ENCODE data around the gene GAD2.

GAD2 gene

DNA sequence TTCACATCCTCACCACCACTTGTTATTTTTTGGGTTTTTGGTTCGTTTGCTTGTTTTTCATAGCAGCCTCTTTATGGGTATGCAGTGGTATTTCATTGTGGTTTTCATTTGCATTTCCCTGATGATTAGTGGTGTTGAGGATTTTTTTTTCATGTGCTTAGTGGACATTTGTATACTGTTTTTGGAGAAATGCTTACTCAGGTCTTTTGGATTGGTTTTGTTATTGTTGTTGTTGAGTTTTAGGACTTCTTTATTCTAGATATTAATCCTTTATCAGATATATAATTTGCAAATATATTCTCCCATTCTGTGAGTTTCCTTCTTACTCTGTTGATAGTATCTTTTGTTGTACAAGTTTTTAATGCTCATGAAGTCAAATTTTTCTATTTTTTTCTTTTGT lies 42.8 kb downstream of the GAD2 start:
- Histone ChIP-seq H2BK5ac (ENCODE audit: low read length) (no peak overlapping the region), H4K91ac (ENCODE audit: low read depth, low read length, poor library complexity) (no peak overlapping the region), H3K79me1 (ENCODE audit: low read depth, low read length) (no peaks in the 10 kb centered on the region), H3K14ac (ENCODE audit: low read length) (no peak overlapping the region), H4K8ac (ENCODE audit: low read depth, low read length) (no peak overlapping the region), H3K9me3 (replicated peaks in 1 of 2; ENCODE audit: control insufficient read depth in 2 of 2, insufficient read depth in 1 of 2, low read depth in 1 of 2, low read length in 2 of 2) (no peaks in the 10 kb centered on the region), H3K23ac (ENCODE audit: low read depth, low read length, poor library complexity) (no peak overlapping the region), H3K4me1 (ENCODE audit: control insufficient read depth in 2 of 2, insufficient read depth in 1 of 2, low read depth in 1 of 2, low read length in 2 of 2) (no peaks in the 10 kb centered on the region), H3K4ac (ENCODE audit: low read length) (no peak overlapping the region), H3K27me3 (ENCODE audit: control insufficient read depth in 3 of 3, insufficient read depth in 3 of 3, low read depth in 1 of 3, low read length in 3 of 3) (no peaks in the 10 kb centered on the region), H2AFZ (ENCODE audit: low read length) (no peak overlapping the region), H2BK12ac (ENCODE audit: low read length) (no peak overlapping the region), H3K9ac (ENCODE audit: low read depth, low read length, poor library complexity) (no peak overlapping the region), H2AK5ac (ENCODE audit: low read depth, low read length) (no peak overlapping the region), H2BK15ac (ENCODE audit: low read length) (no peak overlapping the region), H3K4me2 (ENCODE audit: insufficient read depth, low read length, poor library complexity, severe bottlenecking) (no peak overlapping the region), H2BK120ac (ENCODE audit: low read depth, low read length) (no peak overlapping the region), H3K36me3 (replicated peaks in 1 of 2; ENCODE audit: control insufficient read depth in 2 of 2, insufficient read depth in 2 of 2, low read length in 2 of 2) (no peaks in the 10 kb centered on the region), H3K27ac (replicated peaks; ENCODE audit: low read length) (no peak overlapping the region), H3K4me3 (ENCODE audit: low read length in 2 of 2) (no peak overlapping the region), H3K18ac (ENCODE audit: low read length) (no peak overlapping the region)
- no peak for DNase-seq (ENCODE audit: low spot score)
- WGBS, 2 donors (ENCODE audit: extremely low coverage in 2 of 2, insufficient read length in 2 of 2, insufficient replicate concordance in 1 of 2) = no CpG with 5 or more reads among the region's 1 CpG

DNA sequence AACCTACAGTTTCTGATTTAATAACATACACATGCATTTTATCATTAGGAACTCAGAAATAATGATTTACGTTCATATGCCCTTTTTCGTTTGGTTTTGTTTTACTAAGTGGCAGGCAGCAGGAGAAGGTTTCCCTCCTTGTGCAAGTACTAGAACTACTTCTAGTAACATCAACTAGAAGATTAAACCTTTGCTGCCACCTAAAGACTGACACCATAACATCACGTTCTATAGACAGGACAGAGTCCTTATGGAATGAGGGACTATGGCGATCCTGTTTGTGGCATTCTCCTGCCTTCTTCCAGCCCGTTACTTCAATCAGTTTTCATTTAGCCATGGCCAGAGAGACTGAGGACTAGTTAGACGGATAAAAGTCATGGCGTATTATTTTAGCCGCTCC lies 53.2 kb downstream of the GAD2 start:
- no peak overlapping the region for H3K18ac ChIP-seq (ENCODE audit: low read length)
- no peak overlapping the region for H2AFZ ChIP-seq (ENCODE audit: low read length)
- H3K79me1 ChIP-seq (ENCODE audit: low read depth, low read length) = no peaks in the 10 kb centered on the region
- H3K4me3 ChIP-seq (ENCODE audit: low read length in 2 of 2) = no peak overlapping the region
- H3K4me2 ChIP-seq (ENCODE audit: insufficient read depth, low read length, poor library complexity, severe bottlenecking) = no peak overlapping the region
- H3K14ac ChIP-seq (ENCODE audit: low read length) = no peak overlapping the region
- no peaks in the 10 kb centered on the region for H3K4me1 ChIP-seq (ENCODE audit: control insufficient read depth in 2 of 2, insufficient read depth in 1 of 2, low read depth in 1 of 2, low read length in 2 of 2)
- no peak overlapping the region for H4K91ac ChIP-seq (ENCODE audit: low read depth, low read length, poor library complexity)
- no peak overlapping the region for H2BK5ac ChIP-seq (ENCODE audit: low read length)
- no peaks in the 10 kb centered on the region for H3K27me3 ChIP-seq (ENCODE audit: control insufficient read depth in 3 of 3, insufficient read depth in 3 of 3, low read depth in 1 of 3, low read length in 3 of 3)
- no peaks in the 10 kb centered on the region for H3K36me3 ChIP-seq (replicated peaks in 1 of 2; ENCODE audit: control insufficient read depth in 2 of 2, insufficient read depth in 2 of 2, low read length in 2 of 2)
- H2BK120ac ChIP-seq (ENCODE audit: low read depth, low read length) = no peak overlapping the region
- H3K9ac ChIP-seq (ENCODE audit: low read depth, low read length, poor library complexity) = no peak overlapping the region
- H3K4ac ChIP-seq (ENCODE audit: low read length) = no peak overlapping the region
- H3K9me3 ChIP-seq (replicated peaks in 1 of 2; ENCODE audit: control insufficient read depth in 2 of 2, insufficient read depth in 1 of 2, low read depth in 1 of 2, low read length in 2 of 2) = no peaks in the 10 kb centered on the region
- H2BK15ac ChIP-seq (ENCODE audit: low read length) = no peak overlapping the region
- WGBS, 2 donors (ENCODE audit: extremely low coverage in 2 of 2, insufficient read length in 2 of 2, insufficient replicate concordance in 1 of 2) = no CpG with 5 or more reads among the region's 8 CpGs
- H3K27ac ChIP-seq (replicated peaks; ENCODE audit: low read length) = no peak overlapping the region
- no peak overlapping the region for H4K8ac ChIP-seq (ENCODE audit: low read depth, low read length)
- H2AK5ac ChIP-seq (ENCODE audit: low read depth, low read length) = no peak overlapping the region
- no peak overlapping the region for H2BK12ac ChIP-seq (ENCODE audit: low read length)
- peak; percentile 30 for DNase-seq (ENCODE audit: low spot score)
- no peak overlapping the region for H3K23ac ChIP-seq (ENCODE audit: low read depth, low read length, poor library complexity)

DNA sequence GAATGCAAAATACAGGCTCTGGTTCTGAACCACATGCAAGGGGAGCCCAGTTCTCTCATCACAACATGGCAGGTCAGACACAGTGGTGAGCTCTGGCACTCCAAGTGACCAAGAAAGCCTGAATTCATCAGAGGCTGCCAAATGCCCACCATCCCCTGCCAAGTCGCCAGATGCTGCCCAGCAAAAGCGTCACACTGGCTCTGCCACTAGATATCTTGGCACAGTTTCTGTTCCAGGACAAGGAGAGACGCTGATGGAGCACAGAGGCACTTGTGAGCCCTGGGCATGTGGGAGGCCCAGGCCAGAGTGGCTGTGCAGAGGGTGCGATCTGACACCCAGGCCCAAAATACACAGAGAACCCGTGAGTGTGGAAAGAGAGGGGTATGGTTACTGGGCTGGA lies 57.8 kb downstream of the GAD2 start:
- Histone ChIP-seq H2BK15ac (ENCODE audit: low read length) (no peak overlapping the region), H3K79me1 (ENCODE audit: low read depth, low read length) (no peaks in the 10 kb centered on the region), H2BK12ac (ENCODE audit: low read length) (no peak overlapping the region), H4K91ac (ENCODE audit: low read depth, low read length, poor library complexity) (no peak overlapping the region), H3K4ac (ENCODE audit: low read length) (no peak overlapping the region), H3K36me3 (replicated peaks in 1 of 2; ENCODE audit: control insufficient read depth in 2 of 2, insufficient read depth in 2 of 2, low read length in 2 of 2) (no peaks in the 10 kb centered on the region), H3K4me1 (ENCODE audit: control insufficient read depth in 2 of 2, insufficient read depth in 1 of 2, low read depth in 1 of 2, low read length in 2 of 2) (peaks cover 0 to 4% of the 10 kb centered on the region in 2 donors), H3K23ac (ENCODE audit: low read depth, low read length, poor library complexity) (no peak overlapping the region), H2AFZ (ENCODE audit: low read length) (no peak overlapping the region), H3K9me3 (replicated peaks in 1 of 2; ENCODE audit: control insufficient read depth in 2 of 2, insufficient read depth in 1 of 2, low read depth in 1 of 2, low read length in 2 of 2) (no peaks in the 10 kb centered on the region), H3K14ac (ENCODE audit: low read length) (no peak overlapping the region), H3K9ac (ENCODE audit: low read depth, low read length, poor library complexity) (no peak overlapping the region), H3K4me3 (ENCODE audit: low read length in 2 of 2) (no peak overlapping the region), H4K8ac (ENCODE audit: low read depth, low read length) (no peak overlapping the region), H2BK120ac (ENCODE audit: low read depth, low read length) (no peak overlapping the region), H3K27ac (replicated peaks; ENCODE audit: low read length) (no peak overlapping the region), H2AK5ac (ENCODE audit: low read depth, low read length) (no peak overlapping the region), H3K4me2 (ENCODE audit: insufficient read depth, low read length, poor library complexity, severe bottlenecking) (no peak overlapping the region), H3K18ac (ENCODE audit: low read length) (peak overlapping the region; percentile 51), H2BK5ac (ENCODE audit: low read length) (no peak overlapping the region), H3K27me3 (ENCODE audit: control insufficient read depth in 3 of 3, insufficient read depth in 3 of 3, low read depth in 1 of 3, low read length in 3 of 3) (no peaks in the 10 kb centered on the region)
- DNase-seq (ENCODE audit: low spot score) = no peak
- WGBS, 2 donors (ENCODE audit: extremely low coverage in 2 of 2, insufficient read length in 2 of 2, insufficient replicate concordance in 1 of 2) = no CpG with 5 or more reads among the region's 5 CpGs

DNA sequence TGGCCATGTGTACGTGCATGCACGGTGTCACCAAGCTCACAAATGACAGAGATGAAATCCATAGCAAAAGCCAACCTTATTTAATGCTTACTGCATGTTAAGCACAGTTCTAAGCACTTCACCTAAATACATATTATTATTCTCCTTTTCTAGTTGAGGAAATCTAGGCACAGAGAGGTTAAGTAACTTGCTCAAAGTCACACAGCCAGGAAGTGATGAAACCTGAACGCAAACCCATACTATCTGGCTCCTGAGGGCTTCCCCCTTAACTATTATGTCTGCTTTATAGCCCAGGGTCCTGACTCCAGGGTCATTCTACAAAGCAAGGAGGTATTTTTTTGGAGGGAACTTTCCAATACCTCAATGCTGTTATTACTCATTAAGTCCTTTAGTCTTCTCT lies 61.7 kb downstream of the GAD2 start:
- Histone ChIP-seq H3K9me3 (replicated peaks in 1 of 2; ENCODE audit: control insufficient read depth in 2 of 2, insufficient read depth in 1 of 2, low read depth in 1 of 2, low read length in 2 of 2) (no peaks in the 10 kb centered on the region), H4K91ac (ENCODE audit: low read depth, low read length, poor library complexity) (no peak overlapping the region), H3K79me1 (ENCODE audit: low read depth, low read length) (no peaks in the 10 kb centered on the region), H3K36me3 (replicated peaks in 1 of 2; ENCODE audit: control insufficient read depth in 2 of 2, insufficient read depth in 2 of 2, low read length in 2 of 2) (no peaks in the 10 kb centered on the region), H3K27ac (replicated peaks; ENCODE audit: low read length) (no peak overlapping the region), H2BK15ac (ENCODE audit: low read length) (peak overlapping the region; percentile 41), H2BK12ac (ENCODE audit: low read length) (no peak overlapping the region), H4K8ac (ENCODE audit: low read depth, low read length) (no peak overlapping the region), H2BK120ac (ENCODE audit: low read depth, low read length) (no peak overlapping the region), H3K9ac (ENCODE audit: low read depth, low read length, poor library complexity) (no peak overlapping the region), H3K18ac (ENCODE audit: low read length) (no peak overlapping the region), H3K4me3 (ENCODE audit: low read length in 2 of 2) (no peak overlapping the region), H3K14ac (ENCODE audit: low read length) (no peak overlapping the region), H2AK5ac (ENCODE audit: low read depth, low read length) (no peak overlapping the region), H2AFZ (ENCODE audit: low read length) (no peak overlapping the region), H3K27me3 (ENCODE audit: control insufficient read depth in 3 of 3, insufficient read depth in 3 of 3, low read depth in 1 of 3, low read length in 3 of 3) (no peaks in the 10 kb centered on the region), H2BK5ac (ENCODE audit: low read length) (no peak overlapping the region), H3K4me2 (ENCODE audit: insufficient read depth, low read length, poor library complexity, severe bottlenecking) (no peak overlapping the region), H3K4ac (ENCODE audit: low read length) (no peak overlapping the region), H3K4me1 (ENCODE audit: control insufficient read depth in 2 of 2, insufficient read depth in 1 of 2, low read depth in 1 of 2, low read length in 2 of 2) (peaks cover 0 to 9% of the 10 kb centered on the region in 2 donors), H3K23ac (ENCODE audit: low read depth, low read length, poor library complexity) (no peak overlapping the region)
- DNase-seq (ENCODE audit: low spot score) = no peak
- WGBS, 2 donors (ENCODE audit: extremely low coverage in 2 of 2, insufficient read length in 2 of 2, insufficient replicate concordance in 1 of 2) = no CpG with 5 or more reads among the region's 3 CpGs

Measured in neuronal stem cell (in vitro differentiated cells).